Chondrocyte (in vitro differentiated cells): ENCODE results near the gene UTS2. TPM values are rescaled to one million over a fixed set of nuclear protein-coding genes. Genes with fewer than 3 reads are reported as not detected.

Experiments
- DNase-seq: peaks from one replicate; pipeline ENCODE4 v3.0.0; 2021; ENCODE audit warnings: mixed read lengths, low spot score
- H3K27ac Mint-ChIP-seq: one replicate; pipeline ENCODE4 v1.8.0; 2021; ENCODE audit warnings: mild to moderate bottlenecking, moderate library complexity, mixed read lengths; ENCODE audit not compliant: unreplicated experiment
- H3K27me3 Mint-ChIP-seq: 2 replicates; pipeline ENCODE4 v1.8.0; 2021; ENCODE audit warnings: low read depth, mixed read lengths
- H3K36me3 Mint-ChIP-seq: 2 replicates; pipeline ENCODE4 v1.8.0; 2021; ENCODE audit warnings: low read depth, mixed read lengths
- H3K4me1 Mint-ChIP-seq: 2 replicates; pipeline ENCODE4 v1.8.0; 2021; ENCODE audit warnings: low read depth, mild to moderate bottlenecking, mixed read lengths
- H3K4me3 Mint-ChIP-seq: one replicate; pipeline ENCODE4 v1.8.0; 2021; ENCODE audit warnings: mild to moderate bottlenecking, moderate library complexity, mixed read lengths; ENCODE audit not compliant: unreplicated experiment
- H3K9me3 Mint-ChIP-seq: 2 replicates; pipeline ENCODE4 v1.8.0; 2021; ENCODE audit warnings: low read depth, mixed read lengths
- CTCF ChIP-seq: fragments of 200-600 bp; sonication (generic); IDR thresholded peaks from 2 replicates; pipeline ENCODE4 v1.5.0; 2021; ENCODE audit warnings: antibody characterized with exemption, mild to moderate bottlenecking, moderate library complexity
- total RNA-seq: library from RNA; stranded (reverse); gene quantifications from 3 replicates; pipeline ENCODE4 v1.2.1, GENCODE V29; 2021

UTS2 gene
- total RNA-seq, 1 donor from 2014 or later: not detected

GRCh38 chr1:7846656-7847055, 6.2 kb downstream of the UTS2 start:
- H3K9me3 Mint-ChIP-seq: no peaks in the 10 kb centered on the region
- TF ChIP-seq CTCF: no peak
- no peak overlapping the region for H3K27ac Mint-ChIP-seq

GRCh38 chr1:7845761-7846160, 7.1 kb downstream of the UTS2 start:
- Mint-ChIP-seq H3K27ac (no peak overlapping the region), H3K4me3 (no peak overlapping the region), H3K9me3 (peaks cover 3% of the 10 kb centered on the region), H3K4me1 (peaks cover 4% of the 10 kb centered on the region), H3K27me3 (peaks cover 2% of the 10 kb centered on the region), H3K36me3 (peaks cover 3% of the 10 kb centered on the region)
- no peak for DNase-seq
- TF ChIP-seq CTCF: no peak

More at GRCh38 chr1:7846656-7847055, 6.2 kb downstream of the UTS2 start:
- Mint-ChIP-seq H3K36me3 (peaks cover under 1% of the 10 kb centered on the region), H3K27me3 (peaks cover 9% of the 10 kb centered on the region), H3K4me3 (no peak overlapping the region), H3K4me1 (peaks cover 4% of the 10 kb centered on the region)
- no peak for DNase-seq

GRCh38 chr1:7842517-7842916, 10.3 kb downstream of the UTS2 start:
- Mint-ChIP-seq H3K27me3 (no peaks in the 10 kb centered on the region), H3K9me3 (peaks cover 21% of the 10 kb centered on the region), H3K4me1 (peaks cover under 1% of the 10 kb centered on the region), H3K36me3 (peaks cover 22% of the 10 kb centered on the region), H3K27ac (no peak overlapping the region), H3K4me3 (no peak overlapping the region)
- DNase-seq: no peak
- TF ChIP-seq CTCF: no peak

- H3K4me3 Mint-ChIP-seq: no peak overlapping the region
- TF ChIP-seq CTCF: no peak
- peaks cover 33% of the 10 kb centered on the region for H3K36me3 Mint-ChIP-seq
Measured at GRCh38 chr1:7839526-7839925, 13.3 kb downstream of the UTS2 start.

GRCh38 chr1:7838714-7839113, 14.2 kb downstream of the UTS2 start:
- no peak for TF ChIP-seq CTCF
- Mint-ChIP-seq H3K36me3 (peaks cover 33% of the 10 kb centered on the region), H3K9me3 (peaks cover 28% of the 10 kb centered on the region), H3K27ac (no peak overlapping the region), H3K27me3 (no peaks in the 10 kb centered on the region), H3K4me3 (no peak overlapping the region), H3K4me1 (no peaks in the 10 kb centered on the region)
- no peak for DNase-seq

More at GRCh38 chr1:7839526-7839925, 13.3 kb downstream of the UTS2 start:
- Mint-ChIP-seq H3K9me3 (peaks cover 28% of the 10 kb centered on the region), H3K4me1 (no peaks in the 10 kb centered on the region), H3K27ac (no peak overlapping the region), H3K27me3 (no peaks in the 10 kb centered on the region)
- DNase-seq: no peak
